ENCODE measurements around the gene FKBP10. TPM values are rescaled to one million over a fixed set of nuclear protein-coding genes. Genes with fewer than 3 reads are reported as not detected.

FKBP10 gene
- total and polyA plus RNA-seq, 5 donors from 2014 or later = 0.25 TPM; not detected in 4

GRCh38 chr17:41806685-41807445, 5.9 kb upstream of the FKBP10 start:
- Mint-ChIP-seq H3K4me1 (peaks cover 0 to 14% (median 6%) of the 10 kb centered on the region in 4 donors), H3K36me3 (no peaks in the 10 kb centered on the region), H3K27me3 (peaks cover 13% of the 10 kb centered on the region), H3K4me3 (no peak overlapping the region), H3K9me3 (no peaks in the 10 kb centered on the region), H3K27ac (no peak overlapping the region)
- no peaks in the 10 kb centered on the region for H3K36me3 ChIP-seq (ENCODE audit: control insufficient read depth, insufficient read depth, low read length)
- no peak for ATAC-seq (ENCODE audit: low read depth in 2 of 2)
- no peak for DNase-seq
- no peak overlapping the region for H3K27ac ChIP-seq (ENCODE audit: insufficient read depth, low read length, poor library complexity, severe bottlenecking)
- H3K27me3 ChIP-seq (ENCODE audit: control insufficient read depth, insufficient read depth, low read length) = no peaks in the 10 kb centered on the region
- peaks cover 18% of the 10 kb centered on the region for H3K4me1 ChIP-seq (ENCODE audit: control insufficient read depth, insufficient read depth, low read length, poor library complexity, severe bottlenecking)
- no peak overlapping the region for H3K4me3 ChIP-seq (ENCODE audit: low read depth, low read length)
- H3K9me3 ChIP-seq (ENCODE audit: control insufficient read depth in 2 of 2, low read length in 2 of 2) = no peaks in the 10 kb centered on the region

GRCh38 chr17:41810659-41811548, 1.9 kb upstream of the FKBP10 start:
- Mint-ChIP-seq H3K36me3 (no peaks in the 10 kb centered on the region), H3K4me3 (peak overlapping the region; percentile 77 to 88 (median 82)), H3K27ac (peak overlapping the region in 1 of 3 donors; percentile 45), H3K9me3 (no peaks in the 10 kb centered on the region), H3K4me1 (peaks cover 0 to 30% (median 8%) of the 10 kb centered on the region in 4 donors), H3K27me3 (peaks cover 27% of the 10 kb centered on the region)
- peak overlapping the region; percentile 26 for H3K4me3 ChIP-seq (ENCODE audit: low read depth, low read length)
- no peaks in the 10 kb centered on the region for H3K27me3 ChIP-seq (ENCODE audit: control insufficient read depth, insufficient read depth, low read length)
- no peak overlapping the region for H3K27ac ChIP-seq (ENCODE audit: insufficient read depth, low read length, poor library complexity, severe bottlenecking)
- H3K9me3 ChIP-seq (ENCODE audit: control insufficient read depth in 2 of 2, low read length in 2 of 2) = no peaks in the 10 kb centered on the region
- peaks cover 31% of the 10 kb centered on the region for H3K4me1 ChIP-seq (ENCODE audit: control insufficient read depth, insufficient read depth, low read length, poor library complexity, severe bottlenecking)
- H3K36me3 ChIP-seq (ENCODE audit: control insufficient read depth, insufficient read depth, low read length) = no peaks in the 10 kb centered on the region
- DNase-seq = no peak
- peak; percentile 35 to 39 for ATAC-seq (ENCODE audit: low read depth in 2 of 2)

GRCh38 chr17:41811549-41812380, 1.0 kb upstream of the FKBP10 start, which contains the start of gene P3H4:
Gene P3H4 (minus strand): TSS chr17:41811949. CDS start chr17:41811915, 34 bp downstream.
- peak within 1 kb of the TSS; percentile 78 to 94 (median 82) for H3K27ac Mint-ChIP-seq
- Histone ChIP-seq H3K27ac (ENCODE audit: insufficient read depth, low read length, poor library complexity, severe bottlenecking) (no peak within 1 kb of the TSS), H3K27me3 (ENCODE audit: control insufficient read depth, insufficient read depth, low read length) (no peaks in the 10 kb centered on the region), H3K36me3 (ENCODE audit: control insufficient read depth, insufficient read depth, low read length) (no peaks in the 10 kb centered on the region), H3K4me3 (ENCODE audit: low read depth, low read length) (peak within 1 kb of the TSS; percentile 37), H3K9me3 (ENCODE audit: control insufficient read depth in 2 of 2, low read length in 2 of 2) (no peaks in the 10 kb centered on the region), H3K4me1 (ENCODE audit: control insufficient read depth, insufficient read depth, low read length, poor library complexity, severe bottlenecking) (peaks cover 31% of the 10 kb centered on the region)
- peak; percentile 90 to 91 for ATAC-seq (ENCODE audit: low read depth in 2 of 2)
- peak within 1 kb of the TSS; percentile 88 to 93 (median 91) for H3K4me3 Mint-ChIP-seq
- DNase-seq = peak; percentile 52 to 79 (median 78)
- H3K9me3 Mint-ChIP-seq = no peaks in the 10 kb centered on the region
- H3K27me3 Mint-ChIP-seq = peaks cover 27% of the 10 kb centered on the region
- H3K4me1 Mint-ChIP-seq = peaks cover 0 to 30% (median 8%) of the 10 kb centered on the region in 4 donors
- H3K36me3 Mint-ChIP-seq = no peaks in the 10 kb centered on the region

GRCh38 chr17:41813152-41813680, 412 bp downstream of the FKBP10 start:
- Mint-ChIP-seq H3K36me3 (no peaks in the 10 kb centered on the region), H3K27ac (peak overlapping the region; percentile 36 to 63 (median 56)), H3K9me3 (no peaks in the 10 kb centered on the region), H3K27me3 (peaks cover 27% of the 10 kb centered on the region), H3K4me3 (peak overlapping the region; percentile 66 to 84 (median 74)), H3K4me1 (peaks cover 0 to 30% (median 8%) of the 10 kb centered on the region in 4 donors)
- H3K36me3 ChIP-seq (ENCODE audit: control insufficient read depth, insufficient read depth, low read length) = no peaks in the 10 kb centered on the region
- no peak for ATAC-seq (ENCODE audit: low read depth in 2 of 2)
- H3K4me1 ChIP-seq (ENCODE audit: control insufficient read depth, insufficient read depth, low read length, poor library complexity, severe bottlenecking) = peaks cover 31% of the 10 kb centered on the region
- H3K27ac ChIP-seq (ENCODE audit: insufficient read depth, low read length, poor library complexity, severe bottlenecking) = no peak overlapping the region
- H3K27me3 ChIP-seq (ENCODE audit: control insufficient read depth, insufficient read depth, low read length) = no peaks in the 10 kb centered on the region
- no peaks in the 10 kb centered on the region for H3K9me3 ChIP-seq (ENCODE audit: control insufficient read depth in 2 of 2, low read length in 2 of 2)
- no peak overlapping the region for H3K4me3 ChIP-seq (ENCODE audit: low read depth, low read length)
- DNase-seq = no peak

- H3K9me3 ChIP-seq (ENCODE audit: control insufficient read depth in 2 of 2, low read length in 2 of 2) = no peaks in the 10 kb centered on the region
- Mint-ChIP-seq H3K27me3 (peaks cover 27% of the 10 kb centered on the region), H3K36me3 (no peaks in the 10 kb centered on the region), H3K9me3 (no peaks in the 10 kb centered on the region), H3K27ac (peak overlapping the region in 1 of 3 donors; percentile 63), H3K4me1 (peaks cover 0 to 30% (median 8%) of the 10 kb centered on the region in 4 donors), H3K4me3 (peak overlapping the region; percentile 66 to 84 (median 74))
- peaks cover 31% of the 10 kb centered on the region for H3K4me1 ChIP-seq (ENCODE audit: control insufficient read depth, insufficient read depth, low read length, poor library complexity, severe bottlenecking)
- H3K27me3 ChIP-seq (ENCODE audit: control insufficient read depth, insufficient read depth, low read length) = no peaks in the 10 kb centered on the region
- ATAC-seq (ENCODE audit: low read depth in 2 of 2) = no peak
- H3K27ac ChIP-seq (ENCODE audit: insufficient read depth, low read length, poor library complexity, severe bottlenecking) = no peak overlapping the region
- H3K4me3 ChIP-seq (ENCODE audit: low read depth, low read length) = no peak overlapping the region
- DNase-seq = no peak
- no peaks in the 10 kb centered on the region for H3K36me3 ChIP-seq (ENCODE audit: control insufficient read depth, insufficient read depth, low read length)
Observed at GRCh38 chr17:41813699-41814124, 908 bp downstream of the FKBP10 start.

GRCh38 chr17:41814195-41814594, 1.4 kb downstream of the FKBP10 start:
- ATAC-seq (ENCODE audit: low read depth in 2 of 2) = no peak
- H3K27ac Mint-ChIP-seq = no peak overlapping the region
- peaks cover 0 to 30% (median 8%) of the 10 kb centered on the region in 4 donors for H3K4me1 Mint-ChIP-seq
- no peaks in the 10 kb centered on the region for H3K9me3 Mint-ChIP-seq
- Histone ChIP-seq H3K4me1 (ENCODE audit: control insufficient read depth, insufficient read depth, low read length, poor library complexity, severe bottlenecking) (peaks cover 31% of the 10 kb centered on the region), H3K9me3 (ENCODE audit: control insufficient read depth in 2 of 2, low read length in 2 of 2) (no peaks in the 10 kb centered on the region), H3K27ac (ENCODE audit: insufficient read depth, low read length, poor library complexity, severe bottlenecking) (no peak overlapping the region), H3K27me3 (ENCODE audit: control insufficient read depth, insufficient read depth, low read length) (no peaks in the 10 kb centered on the region), H3K36me3 (ENCODE audit: control insufficient read depth, insufficient read depth, low read length) (no peaks in the 10 kb centered on the region), H3K4me3 (ENCODE audit: low read depth, low read length) (no peak overlapping the region)
- H3K4me3 Mint-ChIP-seq = peak overlapping the region in 2 of 4 donors; percentile 57 to 69
- H3K27me3 Mint-ChIP-seq = peaks cover 27% of the 10 kb centered on the region
- H3K36me3 Mint-ChIP-seq = no peaks in the 10 kb centered on the region
- no peak for DNase-seq

All from CD4-positive, CD25-positive, alpha-beta regulatory T cell (primary cell).